GM06990 (cell line): Measurements from ENCODE around the gene NMU.

Experiments
- DNase-seq: peaks from one replicate; pipeline ENCODE4 v3.0.0-alpha.2; 2011; ENCODE audit not compliant: insufficient read length; ENCODE audit errors: extremely low read depth
- H3K27me3 ChIP-seq: replicated peaks from 2 replicates; pipeline ENCODE4 v1.6.0; 2011; ENCODE audit warnings: low read length; ENCODE audit not compliant: control insufficient read depth, insufficient read depth
- H3K36me3 ChIP-seq: 2 replicates; pipeline ENCODE4 v1.5.1; 2011; ENCODE audit warnings: low read length; ENCODE audit not compliant: control insufficient read depth, insufficient read depth
- H3K4me3 ChIP-seq: replicated peaks from 2 replicates; pipeline ENCODE4 v1.5.1; 2011; ENCODE audit warnings: low read depth, mild to moderate bottlenecking, control low read depth, low read length
- CTCF ChIP-seq: IDR thresholded peaks from 2 replicates; pipeline ENCODE4 v1.5.1; 2011; ENCODE audit warnings: low read length, control low read depth, mild to moderate bottlenecking, inconsistent platforms; ENCODE audit not compliant: insufficient read depth, poor library complexity, severe bottlenecking

The NMU gene

GRCh38 chr4:55546756-55547465, 89.2 kb downstream of the NMU start, which contains the start of gene CLOCK:
TSS of gene CLOCK (minus strand) at chr4:55546909. CDS start at chr4:55482785, 64,124 bp downstream.
- H3K27me3 ChIP-seq, result no peaks in the 10 kb centered on the region
- DNase-seq, result peak; percentile 91
- H3K36me3 ChIP-seq, result no peaks in the 10 kb centered on the region
- H3K4me3 ChIP-seq, result peak within 1 kb of the TSS; percentile 87
- peak; percentile 46 for TF ChIP-seq CTCF

DNA sequence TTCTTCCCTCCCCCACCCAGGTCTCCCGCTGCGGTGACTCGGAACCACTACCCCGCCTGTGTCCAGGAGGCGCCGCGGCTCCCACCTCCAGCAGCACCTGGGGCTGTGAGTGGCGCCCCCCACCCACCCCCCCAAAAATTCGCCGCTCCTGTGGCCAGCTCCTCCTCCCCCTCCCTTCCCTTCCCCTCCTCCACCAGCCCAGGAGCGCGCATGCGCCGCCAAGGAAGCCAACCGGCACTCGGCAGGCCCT, 89.7 kb downstream of the NMU start:
- no peak for DNase-seq
- no peak for TF ChIP-seq CTCF
- no peaks in the 10 kb centered on the region for H3K27me3 ChIP-seq
- peak overlapping the region; percentile 87 for H3K4me3 ChIP-seq
- H3K36me3 ChIP-seq, result no peaks in the 10 kb centered on the region

GRCh38 chr4:55545641-55546505, 90.2 kb downstream of the NMU start:
- DNase-seq, result peak; percentile 90
- Histone ChIP-seq H3K4me3 (peak overlapping the region; percentile 87), H3K27me3 (no peaks in the 10 kb centered on the region), H3K36me3 (no peaks in the 10 kb centered on the region)
- no peak for TF ChIP-seq CTCF
